ENCODE measurements around the gene CHST11.

The CHST11 gene

DNA sequence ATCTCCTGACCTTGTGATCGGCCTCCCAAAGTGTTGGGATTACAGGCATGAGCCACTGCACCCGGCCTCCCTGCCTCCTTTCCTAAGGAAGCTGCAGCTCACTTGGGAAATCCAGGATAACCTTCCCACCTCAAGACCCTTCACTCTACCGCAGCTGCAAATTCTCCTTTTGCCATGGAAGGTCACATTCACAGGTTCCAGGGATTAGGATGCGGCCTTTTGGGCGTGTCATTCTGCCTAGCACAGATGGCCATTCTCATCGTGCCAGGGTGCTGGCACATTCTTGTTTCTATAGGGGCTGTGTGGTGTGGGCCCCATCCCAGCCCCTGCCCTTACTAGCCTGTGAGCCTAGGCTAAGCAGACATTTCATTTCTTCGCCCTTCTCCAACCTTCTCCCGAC is 219.9 kb downstream of the CHST11 start:
- no peak for DNase-seq (ENCODE audit: low spot score)

DNA sequence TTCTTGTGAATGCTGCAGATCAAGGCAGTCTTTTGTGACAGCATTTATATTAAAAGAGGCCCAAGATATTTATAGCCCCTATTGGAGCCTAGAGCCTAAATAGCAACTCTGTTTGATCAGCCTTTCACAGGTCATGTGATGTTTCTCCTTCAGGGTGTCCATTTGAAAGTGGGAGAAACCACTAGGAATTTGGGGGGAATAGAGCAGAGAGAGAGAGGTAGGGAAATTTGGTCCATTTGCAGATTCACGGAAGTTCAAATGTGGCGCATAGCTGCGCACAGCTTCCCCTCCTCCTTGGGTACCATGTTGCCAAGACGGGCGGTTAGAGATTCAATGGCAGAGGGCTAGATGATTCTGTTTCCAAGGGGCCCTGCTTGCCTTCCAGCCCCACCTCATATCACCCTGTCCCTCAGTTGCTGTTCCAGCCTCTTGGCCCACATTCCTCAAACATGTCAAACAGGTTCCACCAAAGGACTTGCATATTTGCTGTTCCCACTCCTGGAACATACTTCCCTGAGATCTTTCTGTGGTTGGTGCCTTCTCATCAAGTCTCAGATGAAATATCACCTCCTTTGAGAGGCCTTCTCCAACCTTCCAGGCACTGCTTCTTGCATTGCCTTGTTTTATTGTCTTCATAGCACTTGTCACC is 220.8 kb downstream of the CHST11 start:
- DNase-seq (ENCODE audit: low spot score) = no peak

DNA sequence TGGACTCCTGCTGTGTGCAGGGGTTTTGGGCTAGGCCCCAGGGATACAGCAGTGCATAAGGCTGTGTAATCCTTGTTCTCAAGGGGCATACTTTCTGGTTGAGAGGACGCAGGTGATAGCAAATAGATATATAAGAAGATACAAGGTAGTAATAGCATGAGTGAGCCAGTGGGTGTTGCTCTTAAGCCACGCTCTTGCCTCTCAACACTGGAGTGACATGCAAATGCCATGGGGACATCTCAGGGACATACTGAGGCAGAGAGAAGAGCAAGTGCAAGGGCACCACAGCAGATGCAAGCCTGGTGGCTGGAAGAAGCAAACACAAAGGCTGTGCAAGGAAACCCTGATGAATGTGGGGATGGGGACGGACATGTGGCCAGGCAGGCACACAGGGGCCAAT is 223.3 kb downstream of the CHST11 start:
- no peak for DNase-seq (ENCODE audit: low spot score)

DNA sequence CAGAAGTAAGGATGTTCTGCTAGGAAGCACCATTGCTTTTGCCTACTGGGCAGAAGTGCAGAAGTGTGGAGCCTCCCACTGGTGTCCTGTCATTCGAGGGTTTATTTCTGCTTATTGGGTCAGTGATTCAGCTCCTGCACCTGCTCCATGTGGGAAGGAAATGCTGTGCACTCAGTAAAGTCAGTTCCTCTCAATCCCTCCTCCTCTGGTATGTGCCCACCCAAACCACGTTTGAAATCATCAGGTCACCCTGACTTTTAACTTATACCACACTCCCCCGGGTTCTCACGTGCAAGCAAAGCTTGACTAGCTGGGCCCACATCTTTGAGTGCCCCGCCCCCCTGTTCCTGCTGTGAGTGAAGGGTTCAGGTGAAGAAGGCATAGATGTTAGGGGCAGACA is 223.7 kb downstream of the CHST11 start:
- no peak for DNase-seq (ENCODE audit: low spot score)

DNA sequence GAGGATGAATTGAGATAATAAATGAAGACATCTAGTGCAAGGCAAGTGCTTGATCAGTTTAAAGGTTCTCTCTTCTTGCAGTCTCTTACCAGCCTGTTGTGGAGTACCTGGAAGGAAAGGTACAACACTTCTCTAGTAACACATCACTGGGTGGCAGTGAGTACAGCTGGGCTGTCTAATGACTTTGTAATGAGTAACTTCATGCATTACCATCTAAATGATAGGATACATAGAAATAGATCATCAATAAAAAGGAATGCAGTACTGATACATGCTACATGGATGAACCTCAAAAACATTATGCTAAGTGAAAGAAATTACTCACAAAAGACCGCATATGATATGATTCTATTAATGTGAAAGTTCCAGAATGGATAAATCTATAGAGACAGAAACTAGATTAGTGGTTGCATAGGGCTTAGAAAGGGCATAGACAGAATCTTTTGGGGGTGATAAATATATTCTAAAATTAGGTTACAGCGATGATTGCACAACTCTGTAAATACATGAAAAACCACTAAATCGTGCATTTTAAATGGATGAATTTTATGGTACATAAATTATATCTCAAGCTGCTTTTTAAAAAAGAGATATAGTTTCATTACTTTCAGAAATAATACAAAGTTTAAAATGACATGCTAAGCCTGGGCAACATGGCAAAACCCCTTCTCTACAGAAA is 224.4 kb downstream of the CHST11 start:
- DNase-seq (ENCODE audit: low spot score) = no peak

DNA sequence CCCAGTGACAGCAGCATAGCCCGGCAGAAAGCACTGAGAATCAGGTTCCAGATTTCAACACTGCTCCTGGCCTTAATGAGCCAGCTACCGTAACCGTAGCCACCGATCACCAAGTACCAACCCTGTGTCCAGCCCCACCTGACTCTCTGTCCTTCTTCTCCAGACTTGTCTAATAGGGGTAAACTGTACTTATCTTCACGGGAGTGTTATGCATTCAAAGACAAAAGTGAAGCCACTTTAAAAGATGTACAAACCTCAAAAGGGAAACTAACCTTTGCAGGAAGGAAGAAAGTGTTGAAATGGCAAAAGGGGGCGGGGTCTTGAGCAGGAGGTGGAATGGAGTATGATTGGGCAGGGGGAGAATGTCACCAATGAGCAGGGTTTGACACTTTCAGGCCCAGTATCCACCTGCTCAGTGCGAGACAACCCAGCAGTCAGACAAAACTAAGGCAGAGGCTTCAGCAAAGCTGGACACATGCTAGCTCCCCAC is 226.1 kb downstream of the CHST11 start:
- no peak for DNase-seq (ENCODE audit: low spot score)

DNA sequence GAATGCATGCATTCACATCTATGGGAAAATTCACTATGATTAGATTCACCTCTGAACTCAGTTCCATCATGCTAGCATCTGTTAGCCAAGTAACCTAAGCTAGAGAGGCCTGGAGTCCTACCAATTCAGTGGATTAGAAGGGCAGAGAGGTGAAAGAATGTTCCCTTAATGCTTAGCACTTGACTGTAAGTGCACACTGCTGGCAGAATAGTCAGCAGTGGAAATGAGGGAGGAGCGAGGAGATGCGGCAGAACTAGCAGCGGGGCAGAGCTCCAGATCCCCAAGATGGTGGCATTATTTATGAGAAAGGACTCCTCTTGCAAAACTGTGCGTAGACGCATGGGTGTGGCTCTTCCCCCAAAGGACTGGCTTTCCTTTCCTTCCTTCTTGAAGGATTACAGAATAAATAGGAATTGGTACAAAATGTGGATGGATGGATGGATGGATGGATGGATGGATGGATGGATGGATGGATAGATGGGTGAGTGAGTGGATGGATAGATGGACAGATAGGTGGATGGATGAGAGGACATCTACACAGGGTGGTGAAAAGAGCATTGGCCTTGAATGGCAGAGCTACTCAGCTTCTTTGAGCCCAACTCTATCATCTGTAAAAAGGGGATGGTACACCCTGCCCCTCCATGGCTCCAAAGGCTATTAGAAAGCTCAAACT is 227.2 kb downstream of the CHST11 start:
- DNase-seq (ENCODE audit: low spot score) = no peak

DNA sequence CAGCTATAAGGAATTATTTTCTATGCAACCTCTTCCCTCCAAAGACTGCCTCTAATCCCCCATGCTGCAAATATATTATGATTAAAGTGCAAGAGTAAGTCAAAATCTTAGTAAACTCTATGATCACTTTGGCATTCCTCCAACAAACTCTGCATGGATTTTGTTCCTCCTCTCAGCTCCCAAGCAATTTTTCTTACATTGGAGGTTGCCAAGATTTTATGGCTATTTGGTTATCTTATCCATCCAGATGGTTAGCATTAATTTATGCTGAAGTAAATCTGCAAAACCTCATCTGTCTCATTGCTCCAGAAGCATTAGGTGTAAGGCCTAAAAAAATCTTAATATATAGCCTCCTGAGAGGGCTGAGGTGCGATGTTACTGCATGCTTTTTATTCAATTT is 228.1 kb downstream of the CHST11 start:
- no peak for DNase-seq (ENCODE audit: low spot score)

DNA sequence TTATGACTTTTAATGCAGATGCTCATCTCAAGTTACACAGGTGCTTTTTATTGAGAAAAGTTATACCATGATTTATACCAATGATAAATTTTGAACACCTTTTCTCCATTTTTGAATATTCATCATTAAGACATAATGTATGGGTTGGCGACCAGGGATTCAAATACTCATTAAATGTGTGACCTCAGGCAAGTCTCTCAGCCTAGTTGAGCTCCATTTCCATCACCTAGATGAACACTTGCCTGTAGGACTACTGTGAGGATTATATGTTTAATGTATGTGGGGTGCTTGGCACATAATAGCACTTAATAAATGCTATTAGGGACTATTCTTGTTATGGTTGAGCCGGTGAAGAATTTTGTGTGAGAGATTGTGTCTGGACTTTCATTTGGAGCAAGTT is 228.6 kb downstream of the CHST11 start:
- DNase-seq (ENCODE audit: low spot score) = no peak

DNA sequence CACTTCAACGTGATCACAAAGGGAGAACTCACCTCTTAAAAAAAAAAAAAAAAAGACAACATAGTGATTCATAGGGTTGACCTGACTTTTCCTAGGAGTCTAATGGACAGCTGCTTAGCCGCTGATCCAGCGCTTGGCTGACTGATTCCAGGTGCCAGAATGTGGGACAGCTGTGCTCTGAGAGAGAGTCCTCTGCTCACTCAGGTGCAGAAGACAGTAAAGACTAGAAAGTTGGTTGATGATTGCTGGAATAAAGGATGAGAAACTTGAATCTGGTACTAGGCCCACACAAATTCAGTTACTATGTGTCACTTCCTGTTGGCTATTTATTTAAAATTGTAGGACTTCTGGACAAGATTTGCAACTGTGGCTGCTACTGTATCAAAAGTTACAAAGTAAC is 229.4 kb downstream of the CHST11 start:
- DNase-seq (ENCODE audit: low spot score) = no peak

DNA sequence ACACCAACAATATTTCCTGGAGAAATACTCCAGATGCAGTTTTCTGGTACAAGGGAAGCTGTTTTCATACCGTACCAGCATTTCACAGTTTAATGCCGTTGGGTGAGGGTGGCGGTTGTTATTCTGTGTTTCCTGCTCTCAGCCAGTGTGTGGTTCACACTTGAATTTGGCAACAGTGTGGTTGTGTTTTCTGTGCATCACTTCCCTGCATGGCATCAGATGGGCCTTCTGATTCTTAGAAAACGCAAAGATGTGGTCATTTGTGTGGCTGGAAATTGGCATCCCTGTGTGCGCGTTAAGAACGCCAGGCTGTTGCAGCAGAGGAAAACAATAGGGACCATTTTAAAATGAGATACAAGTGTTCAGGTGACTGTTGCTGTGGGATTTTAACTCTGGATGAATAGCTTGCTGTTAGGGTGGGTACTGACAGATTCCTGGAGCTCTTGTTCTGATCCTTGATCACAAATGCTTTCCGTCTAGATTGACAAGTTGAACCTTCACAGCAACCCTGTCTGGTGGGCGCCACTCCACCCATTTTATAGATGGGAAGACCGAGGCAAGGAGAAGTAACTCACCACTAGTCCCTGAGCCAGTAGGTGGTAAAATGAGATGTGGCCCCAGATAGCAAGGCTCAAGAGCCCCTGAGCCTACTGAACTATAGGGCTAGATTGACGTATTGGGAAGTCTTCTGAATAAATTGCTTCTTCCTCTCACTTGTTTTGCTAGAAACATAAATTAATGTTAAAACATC is 231.2 kb downstream of the CHST11 start:
- DNase-seq (ENCODE audit: low spot score) = no peak

DNA sequence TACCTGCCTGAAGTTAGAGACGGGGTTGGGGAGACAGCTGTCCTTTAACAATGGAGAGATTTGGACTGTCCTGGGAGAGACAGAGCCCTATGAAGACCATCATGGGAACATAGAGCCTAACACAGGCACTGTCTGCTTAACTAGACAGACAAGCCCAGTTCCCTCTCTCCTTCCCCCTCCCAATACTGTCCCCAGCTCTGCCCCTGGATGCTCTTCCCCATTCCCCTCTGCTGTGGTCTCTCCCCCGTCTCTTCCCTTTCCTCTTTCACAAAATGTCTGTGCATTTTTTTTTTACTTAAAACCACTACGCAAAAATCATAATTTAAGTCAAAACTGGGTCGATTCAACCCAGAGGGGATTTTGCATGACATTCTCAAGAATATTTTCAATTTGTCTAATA is 232.9 kb downstream of the CHST11 start:
- DNase-seq (ENCODE audit: low spot score) = no peak

DNA sequence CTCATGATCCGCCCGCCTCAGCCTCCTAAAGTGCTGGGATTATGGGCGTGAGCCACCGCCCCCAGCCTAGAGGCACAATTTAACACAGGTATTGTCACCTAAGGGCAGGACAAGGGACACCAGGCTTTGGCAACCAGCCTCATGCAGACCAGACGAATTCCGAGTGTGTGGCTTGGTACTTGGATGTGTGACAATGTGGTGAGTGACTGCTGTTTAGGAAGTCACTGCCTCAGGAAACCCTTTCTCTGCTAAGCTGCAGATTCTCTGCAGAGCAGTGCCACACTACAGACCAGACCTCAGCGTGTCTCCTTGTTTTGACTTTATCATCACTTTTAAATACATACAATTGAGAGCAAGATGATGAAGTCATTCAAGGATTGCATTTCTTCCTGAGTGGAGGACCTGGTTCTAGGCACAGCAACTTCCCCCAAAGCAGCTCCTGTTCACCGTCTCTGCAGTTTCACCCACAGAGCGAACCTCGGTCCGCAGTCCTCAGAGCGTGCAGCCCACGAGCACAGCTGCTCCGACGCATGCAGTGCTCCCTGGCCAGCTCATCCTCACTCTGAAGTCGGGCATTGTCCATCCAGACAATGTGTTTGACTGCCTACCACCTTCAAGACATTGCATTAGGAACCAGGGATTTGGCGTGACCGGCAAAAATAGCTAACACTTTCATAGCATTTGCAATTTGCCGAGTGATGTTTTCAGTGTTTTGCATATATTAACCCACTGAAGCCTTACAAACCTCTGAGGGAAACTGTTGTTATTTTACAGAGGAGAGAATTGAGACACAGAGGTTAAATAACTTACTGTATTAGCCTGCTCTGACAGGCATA is 235.2 kb downstream of the CHST11 start:
- DNase-seq (ENCODE audit: low spot score) = no peak

DNA sequence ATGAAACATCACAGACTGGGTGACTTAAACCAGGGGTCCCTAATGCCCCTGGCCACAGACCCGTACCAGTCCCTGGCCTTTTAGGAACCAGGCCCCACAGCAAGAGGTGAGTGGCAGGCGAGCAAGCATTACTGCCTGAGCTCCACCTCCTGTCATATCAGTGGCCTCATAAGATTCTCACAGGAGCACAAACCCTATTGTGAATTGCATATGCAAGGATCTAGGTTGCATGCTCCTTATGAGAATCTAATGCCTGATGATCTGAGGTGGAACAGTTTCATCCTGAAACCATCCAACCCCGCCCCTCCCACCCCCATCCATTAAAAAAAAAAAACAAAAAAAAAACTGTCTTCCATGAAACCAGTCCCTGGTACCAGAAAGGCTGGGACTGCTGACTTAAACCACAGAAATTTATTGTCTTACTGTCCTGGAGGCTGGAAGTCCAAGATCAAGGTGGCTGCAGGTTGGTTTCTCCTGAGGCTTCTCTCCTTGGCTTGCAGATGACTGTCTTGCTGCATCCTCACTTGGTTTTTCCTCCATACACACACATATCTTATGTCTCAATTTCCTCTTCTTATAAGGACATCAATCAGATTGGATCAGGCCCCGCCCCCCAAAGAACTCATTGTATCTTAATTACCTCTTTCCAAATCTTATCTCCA is 235.9 kb downstream of the CHST11 start:
- DNase-seq (ENCODE audit: low spot score) = no peak

DNA sequence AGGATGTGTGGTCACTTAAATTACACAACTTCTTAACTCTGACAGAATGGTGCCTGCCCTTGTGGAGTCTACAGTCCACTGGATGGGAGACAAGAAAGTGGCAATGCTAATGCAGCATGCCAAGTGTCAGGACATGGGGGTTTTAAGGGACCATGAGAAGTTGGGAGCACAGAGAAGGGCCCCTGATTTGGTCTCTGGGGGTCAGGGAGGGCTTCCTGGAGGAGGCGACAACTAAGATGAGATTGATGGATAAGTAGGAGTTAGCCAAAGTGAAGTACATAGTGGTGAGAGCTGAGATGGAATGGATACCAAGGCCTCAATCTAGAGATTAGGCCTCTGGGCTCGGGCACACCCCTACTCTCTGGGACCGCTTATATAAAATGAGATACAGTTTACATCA is 236.7 kb downstream of the CHST11 start:
- no peak for DNase-seq (ENCODE audit: low spot score)

DNA sequence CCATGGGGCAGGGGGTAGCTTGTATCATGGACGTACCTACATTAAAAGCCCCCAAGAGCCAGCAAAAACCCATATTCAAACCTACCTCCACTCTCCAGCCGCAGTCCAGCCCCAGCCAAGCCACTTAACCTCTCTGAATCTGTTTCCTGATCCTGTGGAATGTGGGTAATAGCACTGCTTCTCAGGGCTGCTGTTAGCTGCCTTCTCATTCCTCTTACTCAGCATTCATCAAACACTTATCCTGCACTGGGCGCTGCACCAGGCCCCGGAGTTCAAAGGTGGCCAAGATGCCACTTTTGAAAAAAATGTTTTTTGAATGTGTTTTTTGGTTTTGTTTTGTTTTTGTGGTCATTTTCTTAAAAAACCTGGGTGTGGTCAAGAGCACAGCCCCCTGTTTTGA is 237.4 kb downstream of the CHST11 start:
- DNase-seq (ENCODE audit: low spot score) = no peak

DNA sequence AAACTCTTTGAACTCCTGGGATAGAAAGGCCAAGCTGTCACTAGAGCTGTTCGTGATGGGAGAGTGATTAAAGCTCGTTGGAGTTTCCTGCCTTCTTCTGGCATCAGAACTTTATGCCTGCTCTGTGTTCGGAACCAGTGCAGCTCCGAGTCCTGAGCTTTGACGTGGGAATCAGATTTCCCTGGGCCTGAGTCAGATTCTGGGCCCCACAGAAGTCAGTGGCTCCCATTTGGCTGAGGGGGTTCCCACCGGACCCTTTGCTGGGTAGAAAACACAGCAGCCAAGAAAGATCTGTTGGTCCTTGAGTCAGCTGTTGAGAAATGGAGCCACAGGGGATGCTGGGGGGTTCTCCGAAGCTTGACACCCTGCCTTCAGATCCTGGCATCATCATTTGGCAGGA is 238.0 kb downstream of the CHST11 start:
- no peak for DNase-seq (ENCODE audit: low spot score)

DNA sequence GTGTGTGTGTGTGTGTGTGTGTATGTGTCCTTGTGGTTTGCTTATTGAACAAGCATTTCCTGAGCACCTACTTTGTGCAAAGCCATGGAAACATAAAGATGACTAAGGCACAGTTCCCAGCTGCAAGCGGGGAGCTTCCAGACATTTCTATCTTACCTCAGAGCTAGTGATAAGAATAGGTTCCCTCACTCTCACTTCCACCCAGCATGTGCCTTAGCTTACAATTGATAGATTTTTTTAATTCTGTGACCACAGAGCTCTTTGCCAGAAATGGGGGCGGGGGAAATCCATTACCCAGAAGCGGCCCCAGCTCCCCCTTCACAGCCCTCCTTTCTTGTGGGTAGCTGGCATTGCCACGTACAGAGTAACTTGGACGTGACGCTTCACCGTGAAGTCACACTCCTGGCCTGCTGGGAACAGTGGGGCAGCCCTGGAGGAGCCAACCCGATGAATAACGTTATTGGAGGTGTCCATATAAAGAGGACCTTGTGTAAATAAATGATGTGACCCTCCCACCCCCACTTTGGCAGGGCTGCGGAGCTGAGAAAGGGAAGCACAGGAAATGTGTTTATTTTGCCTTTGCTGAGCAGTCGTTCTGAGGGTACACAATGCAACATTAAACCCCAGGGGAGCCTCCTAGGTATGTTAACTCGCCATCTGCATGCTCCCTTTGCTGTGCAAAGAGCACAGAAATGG is 238.9 kb downstream of the CHST11 start:
- peak; percentile 53 for DNase-seq (ENCODE audit: low spot score)

DNA sequence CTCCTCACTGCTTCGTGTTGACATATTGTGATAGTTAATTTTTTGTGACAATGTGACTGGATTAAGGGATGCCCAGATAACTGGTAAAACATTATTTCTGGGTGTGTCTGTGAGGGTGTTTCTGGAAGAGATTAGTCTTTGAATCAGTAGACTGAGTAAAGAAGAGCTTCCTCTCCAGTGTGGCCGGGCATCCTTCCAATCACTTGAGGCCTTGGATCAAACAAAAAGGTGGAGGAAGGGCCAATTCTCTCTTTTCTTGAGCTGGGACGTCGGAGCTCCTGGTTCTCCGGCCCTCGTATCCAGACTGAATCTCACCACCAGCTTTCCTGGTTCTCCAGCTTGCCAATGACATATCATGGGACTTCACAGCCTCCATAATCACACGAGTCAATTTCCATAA is 240.4 kb downstream of the CHST11 start:
- no peak for DNase-seq (ENCODE audit: low spot score)

DNA sequence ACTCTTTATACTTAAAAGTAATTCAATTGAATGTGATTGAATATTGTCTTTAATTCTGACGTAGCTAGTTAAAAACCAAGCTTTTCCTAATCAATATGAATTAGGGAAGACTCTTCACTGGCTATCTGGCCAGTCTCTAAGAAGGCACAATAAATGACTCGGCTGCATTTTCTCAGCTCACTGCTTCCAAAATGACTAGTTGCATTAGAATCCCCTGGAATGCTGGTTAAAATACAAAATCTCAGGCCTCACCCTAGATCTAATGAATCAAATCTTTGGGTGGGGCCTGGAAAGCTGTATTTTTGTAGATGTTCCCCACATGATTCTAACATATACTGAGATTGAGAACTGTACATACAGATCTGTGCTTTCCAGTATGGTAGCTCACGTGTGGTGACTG is 242.1 kb downstream of the CHST11 start:
- no peak for DNase-seq (ENCODE audit: low spot score)
